Ectodermal cell (in vitro differentiated cells): ENCODE data around the gene GJB5. TPM values are rescaled to one million over a fixed set of nuclear protein-coding genes. Genes with fewer than 3 reads are reported as not detected.

Experiments used
- H3K27ac ChIP-seq: 2 replicates; pipeline ENCODE4 v1.7.0; 2013; ENCODE audit warnings: mild to moderate bottlenecking, low read depth, low read length; ENCODE audit not compliant: insufficient read depth, poor library complexity, severe bottlenecking
- H3K27me3 ChIP-seq: 2 replicates; pipeline ENCODE4 v1.7.0; 2013; ENCODE audit warnings: mild to moderate bottlenecking, low read length; ENCODE audit not compliant: insufficient read depth, control insufficient read depth, poor library complexity, severe bottlenecking
- H3K36me3 ChIP-seq: one replicate; pipeline ENCODE4 v1.7.0; 2013; ENCODE audit warnings: low read length; ENCODE audit not compliant: control insufficient read depth, insufficient read depth
- H3K4me1 ChIP-seq: one replicate; pipeline ENCODE4 v1.7.0; 2013; ENCODE audit warnings: low read length; ENCODE audit not compliant: control insufficient read depth, insufficient read depth
- H3K4me3 ChIP-seq: 2 replicates; pipeline ENCODE4 v1.7.0; 2013; ENCODE audit warnings: low read depth, low read length, control low read depth; ENCODE audit not compliant: insufficient read depth
- H3K9me3 ChIP-seq: 2 replicates; pipeline ENCODE4 v1.7.0; 2013; ENCODE audit warnings: mild to moderate bottlenecking, low read length, moderate library complexity; ENCODE audit not compliant: control insufficient read depth
- WGBS, 2 experiments: methylation state at CpG; one replicate each; pipeline ENCODE4 v1.1.7; 2013; ENCODE audit warnings: missing lambda C conversion rate in 2 of 2; 5-methylcytosine and 5-hydroxymethylcytosine counted together
- polyA plus RNA-seq, 4 experiments: library from polyadenylated mRNA; stranded (reverse); fragments of 50-300 nt; gene quantifications; one replicate each; pipeline ENCODE4 v1.2.3, GENCODE V29; 2013

Gene GJB5
- polyA plus RNA-seq (2013, experiment 1 of 4): not detected
- polyA plus RNA-seq (2013, experiment 2 of 4): not detected
- polyA plus RNA-seq (2013, experiment 3 of 4): not detected
- not detected for polyA plus RNA-seq (2013, experiment 4 of 4)

DNA sequence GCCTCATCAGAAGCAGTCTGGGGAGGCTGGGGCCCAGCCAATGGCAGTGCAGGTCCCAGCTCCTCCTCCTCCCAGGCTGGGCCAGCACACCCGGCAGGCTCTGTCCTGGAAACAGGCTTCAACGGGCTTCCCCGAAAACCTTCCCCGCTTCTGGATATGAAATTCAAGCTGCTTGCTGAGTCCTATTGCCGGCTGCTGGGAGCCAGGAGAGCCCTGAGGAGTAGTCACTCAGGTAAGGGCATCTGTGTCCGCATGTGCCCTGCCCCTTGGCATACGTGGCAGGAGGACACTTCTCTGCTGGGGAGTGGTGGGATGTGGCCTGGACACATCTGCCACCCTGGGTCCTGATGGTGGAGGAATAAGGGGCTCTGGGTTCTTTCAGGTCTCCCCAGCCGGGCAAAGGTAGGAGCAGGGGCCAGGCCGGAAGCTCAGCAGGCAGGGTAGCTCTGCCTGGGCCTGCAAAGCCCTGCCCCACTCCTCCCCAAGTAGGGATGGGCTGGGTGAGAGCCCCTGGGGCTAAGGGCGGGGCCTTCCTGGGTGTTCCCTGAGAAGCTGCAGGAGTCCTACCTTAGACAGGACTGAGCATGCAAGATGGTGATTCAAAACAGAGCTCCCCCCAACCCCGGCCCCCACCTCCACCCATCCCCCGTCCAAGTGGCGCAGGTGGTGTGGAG lies at the start of gene GJB5:
TSS of gene GJB5 (plus strand) at position 84 of the 674 bp plus-strand sequence. CDS start 2,284 bp downstream, outside the sequence.
- Histone ChIP-seq H3K36me3 (no peaks in the 10 kb centered on the region), H3K4me3 (no peak within 1 kb of the TSS), H3K27me3 (no peaks in the 10 kb centered on the region), H3K27ac (no peak within 1 kb of the TSS), H3K4me1 (no peaks in the 10 kb centered on the region), H3K9me3 (no peaks in the 10 kb centered on the region)
- WGBS, 2 experiments: 87 to 91% methylated on average over 11 to 13 of the region's 13 CpGs

DNA sequence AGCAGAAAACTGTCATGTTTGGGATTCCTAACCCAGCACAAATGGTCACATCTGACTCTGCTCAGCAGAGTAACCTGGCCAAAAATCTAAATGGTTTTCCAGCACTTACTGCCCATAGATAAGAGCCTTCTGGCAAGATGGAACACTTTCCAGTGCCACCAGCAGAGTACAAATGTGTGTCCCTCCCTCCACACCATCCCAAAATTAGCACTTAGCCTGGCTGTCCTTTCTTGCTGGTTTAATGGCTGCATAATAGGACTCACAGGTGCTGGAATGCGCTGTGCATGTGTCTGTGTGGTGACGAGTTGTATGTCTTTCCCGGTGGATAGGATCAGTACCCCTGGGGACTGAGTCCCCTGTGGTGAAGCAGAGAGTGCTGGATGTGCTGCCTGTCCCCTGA lies 49.8 kb upstream of the GJB5 start:
- Histone ChIP-seq H3K4me1 (no peaks in the 10 kb centered on the region), H3K27me3 (no peaks in the 10 kb centered on the region), H3K4me3 (no peak overlapping the region), H3K27ac (no peak overlapping the region), H3K9me3 (no peaks in the 10 kb centered on the region), H3K36me3 (no peaks in the 10 kb centered on the region)
- WGBS, 2 experiments: 73 to 75% methylated on average over 3 of the region's 3 CpGs

DNA sequence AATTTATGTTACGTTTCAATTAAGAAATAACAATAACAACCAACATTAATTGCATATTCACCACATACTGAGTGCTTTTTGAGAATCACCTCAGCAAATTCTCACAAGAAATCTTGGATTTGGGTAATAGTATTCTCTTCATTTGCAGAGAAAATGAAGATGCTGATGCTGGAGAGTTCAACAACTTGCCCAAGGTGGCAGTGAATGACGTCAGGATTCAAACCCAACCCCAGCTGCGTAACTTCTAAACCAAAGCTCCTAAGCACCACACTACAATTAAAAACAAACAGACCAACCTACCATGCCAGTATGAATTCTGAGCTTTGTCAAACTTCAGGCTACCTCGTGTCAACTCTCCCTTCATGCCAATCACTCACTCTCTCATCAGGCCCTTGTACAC lies 46.7 kb upstream of the GJB5 start:
- no peaks in the 10 kb centered on the region for H3K9me3 ChIP-seq
- 81 to 85% methylated on average over 4 of the region's 4 CpGs for WGBS, 2 experiments
- H3K27ac ChIP-seq: no peak overlapping the region
- no peak overlapping the region for H3K4me3 ChIP-seq
- no peaks in the 10 kb centered on the region for H3K36me3 ChIP-seq
- H3K27me3 ChIP-seq: no peaks in the 10 kb centered on the region
- no peaks in the 10 kb centered on the region for H3K4me1 ChIP-seq

DNA sequence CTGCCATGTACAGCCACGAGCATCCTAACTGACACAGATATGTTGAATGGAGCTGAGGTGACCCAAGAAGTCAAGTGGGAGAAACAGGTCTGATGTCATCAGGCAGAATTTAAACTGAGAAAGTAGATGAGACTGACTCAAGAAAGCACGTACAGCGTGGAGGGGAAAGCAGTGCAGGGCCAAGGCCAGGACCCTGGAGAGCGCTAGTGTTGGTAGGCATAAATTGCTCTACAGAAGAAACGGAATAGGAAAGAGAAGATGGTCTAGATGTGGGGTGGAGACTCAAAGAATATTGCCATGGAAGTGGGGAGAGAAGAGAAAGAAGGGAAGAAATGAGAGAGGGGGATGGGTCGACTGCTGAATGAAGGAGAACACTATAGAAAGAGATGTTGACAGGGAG lies 45.3 kb upstream of the GJB5 start:
- Histone ChIP-seq H3K27ac (no peak overlapping the region), H3K9me3 (no peaks in the 10 kb centered on the region), H3K4me1 (no peaks in the 10 kb centered on the region), H3K36me3 (no peaks in the 10 kb centered on the region), H3K27me3 (no peaks in the 10 kb centered on the region), H3K4me3 (no peak overlapping the region)
- 49 to 52% methylated on average over 6 of the region's 6 CpGs for WGBS, 2 experiments

DNA sequence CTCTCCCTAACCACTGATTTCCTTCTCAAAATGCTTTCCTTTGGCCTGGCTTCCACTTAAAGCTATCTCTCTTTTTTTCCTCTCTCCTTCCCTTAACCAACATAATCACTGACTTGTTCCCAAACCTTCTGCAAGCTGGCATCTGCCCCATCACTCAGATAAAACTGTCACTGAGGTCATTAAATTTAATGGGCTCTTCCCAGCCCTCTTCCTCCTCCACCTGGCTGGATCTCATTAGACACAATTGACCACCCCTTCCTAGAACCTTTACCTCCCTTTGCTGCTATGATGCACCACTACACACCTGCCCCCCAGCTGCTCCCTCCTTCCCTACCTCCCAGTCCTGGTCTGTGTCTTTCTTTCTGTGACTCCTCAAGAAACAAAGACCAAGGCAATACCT lies 44.0 kb upstream of the GJB5 start:
- Histone ChIP-seq H3K9me3 (no peaks in the 10 kb centered on the region), H3K4me3 (no peak overlapping the region), H3K36me3 (no peaks in the 10 kb centered on the region), H3K27me3 (no peaks in the 10 kb centered on the region), H3K4me1 (no peaks in the 10 kb centered on the region), H3K27ac (no peak overlapping the region)

DNA sequence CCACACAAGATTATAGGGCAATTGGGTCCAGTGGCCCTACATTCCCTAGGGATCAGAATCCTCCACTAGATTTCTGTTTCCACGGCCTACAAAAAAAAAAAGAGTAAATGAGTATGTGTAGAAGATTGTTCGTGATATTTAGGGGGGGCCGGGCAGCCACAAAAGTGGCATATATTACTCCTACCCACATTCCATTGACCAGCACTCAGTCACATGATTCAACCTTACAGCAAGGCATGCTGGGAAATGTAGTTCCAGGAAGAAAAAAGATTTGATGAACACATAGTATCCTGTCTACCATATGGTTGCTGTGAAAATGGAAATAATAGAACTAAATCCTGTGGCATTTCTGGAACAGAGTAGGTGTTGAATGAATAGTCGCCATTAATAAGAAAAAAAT lies 43.4 kb upstream of the GJB5 start:
- Histone ChIP-seq H3K27me3 (no peaks in the 10 kb centered on the region), H3K9me3 (no peaks in the 10 kb centered on the region), H3K36me3 (no peaks in the 10 kb centered on the region), H3K4me3 (no peak overlapping the region), H3K4me1 (no peaks in the 10 kb centered on the region), H3K27ac (no peak overlapping the region)
- 94 to 95% methylated on average over 2 of the region's 4 CpGs for WGBS, 2 experiments

DNA sequence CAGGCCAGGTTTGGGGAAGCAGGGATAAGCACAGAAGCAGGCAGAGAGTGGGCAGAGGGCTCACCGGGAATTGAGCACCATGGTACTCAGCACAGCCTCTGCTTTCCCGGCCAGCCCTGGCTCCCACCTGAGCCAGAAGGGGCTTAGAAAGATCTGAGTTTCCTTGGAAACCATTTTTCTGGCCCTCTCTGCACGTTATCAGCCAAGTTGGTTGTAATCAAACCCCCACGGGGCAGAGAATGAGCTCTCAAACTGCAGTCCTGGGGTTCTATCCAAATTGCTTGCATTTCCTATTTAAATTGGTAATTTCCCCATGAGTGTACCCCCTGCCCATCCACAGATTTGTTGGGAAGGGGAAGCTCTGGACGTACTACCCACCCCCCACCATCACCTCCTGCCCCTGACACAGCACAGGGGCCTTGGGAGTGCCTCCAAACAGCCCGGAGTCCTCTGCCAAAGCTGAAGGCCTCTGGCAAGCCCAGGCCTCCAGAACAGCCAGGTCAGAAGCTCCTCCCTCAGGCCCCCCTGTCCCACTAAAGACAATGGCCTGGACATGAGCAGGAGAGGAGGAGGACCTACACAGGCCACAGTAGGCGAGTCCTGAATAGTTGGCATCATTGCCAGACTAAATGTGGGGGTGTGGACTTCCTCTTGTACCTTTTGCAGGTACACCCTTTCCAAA lies 42.7 kb upstream of the GJB5 start:
- no peak overlapping the region for H3K27ac ChIP-seq
- 83% methylated on average over 7 of the region's 7 CpGs for WGBS, 2 experiments
- no peaks in the 10 kb centered on the region for H3K4me1 ChIP-seq
- no peaks in the 10 kb centered on the region for H3K9me3 ChIP-seq
- H3K4me3 ChIP-seq: no peak overlapping the region
- no peaks in the 10 kb centered on the region for H3K27me3 ChIP-seq
- no peaks in the 10 kb centered on the region for H3K36me3 ChIP-seq

DNA sequence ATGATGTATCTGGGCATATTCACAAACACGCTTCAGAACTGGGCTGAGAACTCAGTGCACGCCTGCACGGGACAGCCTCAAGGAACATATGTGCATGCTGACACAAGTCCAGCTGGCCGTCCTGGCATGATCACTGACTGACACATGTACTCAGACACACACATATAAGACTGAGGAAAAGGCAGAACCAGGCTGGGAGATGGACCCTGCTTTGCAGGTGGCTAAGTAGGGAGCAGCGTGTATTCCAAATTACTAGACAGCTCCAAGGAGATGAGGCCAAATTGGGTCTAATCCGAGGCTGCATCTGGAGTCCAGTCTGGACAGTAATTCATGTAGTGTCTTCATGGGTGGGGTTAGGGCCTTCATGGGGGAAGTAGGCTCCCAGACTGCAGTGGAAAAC lies 41.4 kb upstream of the GJB5 start:
- H3K4me1 ChIP-seq: no peaks in the 10 kb centered on the region
- H3K27me3 ChIP-seq: no peaks in the 10 kb centered on the region
- H3K27ac ChIP-seq: no peak overlapping the region
- no peak overlapping the region for H3K4me3 ChIP-seq
- H3K9me3 ChIP-seq: no peaks in the 10 kb centered on the region
- no peaks in the 10 kb centered on the region for H3K36me3 ChIP-seq
- 90 to 92% methylated on average over 6 of the region's 6 CpGs for WGBS, 2 experiments

DNA sequence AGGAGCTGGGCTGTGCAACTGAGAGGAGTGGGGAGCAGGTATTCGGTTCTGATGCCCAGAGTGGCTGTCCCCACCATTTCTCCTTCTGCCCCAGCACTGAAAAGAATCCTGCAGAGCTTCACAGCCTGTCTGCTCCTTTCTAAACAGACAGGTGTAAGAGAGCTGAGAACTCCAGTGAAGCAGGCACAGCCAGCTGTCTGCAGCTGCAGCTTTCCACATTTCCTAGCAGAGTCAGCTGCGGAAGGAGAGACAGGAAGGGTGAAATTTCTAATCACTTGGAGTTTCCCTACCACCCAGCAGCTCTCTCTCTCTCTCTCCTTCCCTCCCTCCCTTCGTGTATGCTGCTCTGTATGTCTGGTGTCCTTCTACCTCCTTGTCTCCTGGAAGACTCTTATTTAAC lies 40.5 kb upstream of the GJB5 start:
- no peaks in the 10 kb centered on the region for H3K9me3 ChIP-seq
- H3K4me1 ChIP-seq: no peaks in the 10 kb centered on the region
- no peaks in the 10 kb centered on the region for H3K27me3 ChIP-seq
- no peaks in the 10 kb centered on the region for H3K36me3 ChIP-seq
- no peak overlapping the region for H3K4me3 ChIP-seq
- H3K27ac ChIP-seq: no peak overlapping the region
- WGBS, 2 experiments: 57 to 65% methylated on average over 3 of the region's 3 CpGs

DNA sequence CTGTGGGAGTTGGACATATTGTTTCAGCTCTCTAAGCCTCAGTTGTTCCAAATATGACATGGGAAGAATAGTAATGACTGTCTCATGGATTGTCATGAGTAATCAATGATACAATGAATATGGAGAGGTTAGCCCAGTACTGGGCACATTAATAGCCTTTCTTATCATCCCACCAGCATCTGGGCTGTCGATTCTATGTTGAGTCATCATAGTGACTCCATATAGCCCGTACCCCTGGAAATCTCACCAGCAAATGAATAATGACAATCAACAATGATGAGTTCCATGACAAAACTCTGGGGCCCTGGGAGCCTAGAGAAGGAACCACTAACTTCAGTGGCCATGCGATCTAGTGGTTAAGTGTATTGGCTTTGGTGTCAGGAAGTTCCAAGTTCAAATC lies 39.7 kb upstream of the GJB5 start:
- H3K4me1 ChIP-seq: no peaks in the 10 kb centered on the region
- H3K4me3 ChIP-seq: no peak overlapping the region
- WGBS, 2 experiments: 94 to 97% methylated on average over 3 of the region's 3 CpGs
- H3K36me3 ChIP-seq: no peaks in the 10 kb centered on the region
- H3K27me3 ChIP-seq: no peaks in the 10 kb centered on the region
- no peak overlapping the region for H3K27ac ChIP-seq
- no peaks in the 10 kb centered on the region for H3K9me3 ChIP-seq
